GM19452 (cell line): ENCODE data around the gene ANLN.

Source experiments
- ATAC-seq: cut with Tn5 transposase; IDR thresholded peaks from one replicate; pipeline ENCODE4 v1.9.1; 2021; ENCODE audit not compliant: unreplicated experiment

Gene ANLN

GRCh38 chr7:36407636-36408550 is 18.2 kb downstream of the ANLN start:
- ATAC-seq: no peak

- no peak for ATAC-seq
Measured at GRCh38 chr7:36408589-36408988, 18.9 kb downstream of the ANLN start.

GRCh38 chr7:36409180-36409579 is 19.5 kb downstream of the ANLN start:
- ATAC-seq: no peak

- no peak for ATAC-seq
Measured at GRCh38 chr7:36415144-36415543, 25.5 kb downstream of the ANLN start.

- no peak for ATAC-seq
Measured at GRCh38 chr7:36416251-36416650, 26.6 kb downstream of the ANLN start.

- no peak for ATAC-seq
Measured at GRCh38 chr7:36420307-36420706, 30.6 kb downstream of the ANLN start.

- no peak for ATAC-seq
Measured at GRCh38 chr7:36422072-36422471, 32.4 kb downstream of the ANLN start.

GRCh38 chr7:36423633-36424032 is 34.0 kb downstream of the ANLN start:
- ATAC-seq: no peak

GRCh38 chr7:36430186-36430585 is 40.5 kb downstream of the ANLN start:
- ATAC-seq: no peak

GRCh38 chr7:36430881-36431280 is 41.2 kb downstream of the ANLN start:
- no peak for ATAC-seq

GRCh38 chr7:36438211-36438610 is 48.5 kb downstream of the ANLN start:
- no peak for ATAC-seq

- ATAC-seq: no peak
Measured at GRCh38 chr7:36439624-36440023, 50.0 kb downstream of the ANLN start.

GRCh38 chr7:36440880-36441279 is 51.2 kb downstream of the ANLN start:
- ATAC-seq: no peak

- ATAC-seq: no peak
Measured at GRCh38 chr7:36441344-36442022, 51.8 kb downstream of the ANLN start.

- no peak for ATAC-seq
Measured at GRCh38 chr7:36448781-36449379, 59.2 kb downstream of the ANLN start.

- ATAC-seq: no peak
Measured at GRCh38 chr7:36449685-36450084, 60.0 kb downstream of the ANLN start.

- ATAC-seq: no peak
Measured at GRCh38 chr7:36453769-36454168, 64.1 kb downstream of the ANLN start.

- ATAC-seq: no peak
Measured at GRCh38 chr7:36455646-36456045, 66.0 kb downstream of the ANLN start.

GRCh38 chr7:36456138-36456537 is 66.5 kb downstream of the ANLN start:
- no peak for ATAC-seq

- no peak for ATAC-seq
Measured at GRCh38 chr7:36456548-36456947, 66.9 kb downstream of the ANLN start.

GRCh38 chr7:36459236-36459960 is 69.7 kb downstream of the ANLN start:
- no peak for ATAC-seq
